DMS79 treated with DMSO at 0.1 percent for 48 hours (cell line): Measurements from ENCODE around the gene PHLPP2.
A peak's percentile ranks its signal among the peaks of the same experiment; 100 is the strongest.

Experiments used
- DNase-seq: peaks from one replicate; lab custom pipeline; 2025; lab: John Stamatoyannopoulos, UW

The PHLPP2 gene

GRCh38 chr16:71669926-71670536, 54.5 kb downstream of the PHLPP2 start:
- no peak for DNase-seq

- no peak for DNase-seq
These were observed 57.4 kb downstream of the PHLPP2 start for GRCh38 chr16:71666928-71667707.

DNA sequence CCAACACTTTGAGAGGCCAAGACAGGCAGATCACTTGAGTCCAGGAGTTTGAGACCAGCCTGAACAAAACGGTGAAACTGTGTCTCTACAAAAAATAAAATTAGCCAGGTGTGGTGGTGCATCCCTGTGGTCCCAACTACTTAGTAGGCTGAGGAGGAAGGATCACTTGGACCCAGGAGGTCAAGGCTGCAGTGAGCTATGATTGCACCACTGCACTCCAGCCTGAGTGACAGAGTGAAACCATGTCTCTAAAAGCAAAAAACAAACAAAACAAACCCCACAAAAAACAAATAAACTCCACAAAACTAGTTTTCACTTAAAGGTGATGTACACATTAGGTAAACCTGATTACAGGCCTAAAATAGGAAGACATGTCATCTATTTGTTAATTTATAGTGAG, 58.2 kb downstream of the PHLPP2 start:
- no peak for DNase-seq

DNA sequence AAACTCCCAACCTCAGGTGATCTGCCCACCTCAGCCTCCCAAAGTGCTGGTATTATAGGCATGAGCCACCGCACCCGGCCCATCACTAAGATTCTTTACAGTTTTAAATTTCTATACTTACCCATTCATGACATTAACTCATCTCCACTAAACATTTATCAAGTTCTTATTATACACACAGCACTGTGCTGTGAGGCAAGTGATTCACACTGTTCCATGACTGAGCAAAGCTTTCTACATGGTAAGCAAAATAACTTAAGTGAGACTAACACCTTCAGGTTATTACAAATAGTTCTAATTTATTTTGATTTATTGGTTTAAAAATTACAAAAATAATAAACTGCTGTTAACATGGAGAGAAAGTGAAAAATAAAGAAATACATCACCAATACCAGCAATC, 65.0 kb downstream of the PHLPP2 start:
- no peak for DNase-seq

DNA sequence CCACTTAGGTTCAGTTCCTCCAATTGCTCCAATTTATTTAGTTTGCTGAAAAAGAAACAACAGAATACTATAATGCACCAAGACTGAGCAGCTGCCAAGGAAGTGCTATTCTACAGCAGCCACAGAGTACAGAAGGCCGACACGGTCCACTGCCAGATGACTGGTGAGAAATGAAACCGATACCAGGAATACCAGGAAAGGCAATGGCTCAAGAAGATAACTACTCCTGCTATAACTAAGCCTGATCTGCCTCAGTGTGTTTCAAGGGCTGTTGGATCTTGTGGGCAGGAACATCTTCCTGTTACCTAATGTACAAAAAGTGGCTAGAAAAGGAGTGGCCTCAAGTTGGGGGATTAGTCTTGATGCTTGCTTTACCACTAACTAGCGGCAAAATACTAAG, 65.7 kb downstream of the PHLPP2 start:
- peak; percentile 24 for DNase-seq

DNA sequence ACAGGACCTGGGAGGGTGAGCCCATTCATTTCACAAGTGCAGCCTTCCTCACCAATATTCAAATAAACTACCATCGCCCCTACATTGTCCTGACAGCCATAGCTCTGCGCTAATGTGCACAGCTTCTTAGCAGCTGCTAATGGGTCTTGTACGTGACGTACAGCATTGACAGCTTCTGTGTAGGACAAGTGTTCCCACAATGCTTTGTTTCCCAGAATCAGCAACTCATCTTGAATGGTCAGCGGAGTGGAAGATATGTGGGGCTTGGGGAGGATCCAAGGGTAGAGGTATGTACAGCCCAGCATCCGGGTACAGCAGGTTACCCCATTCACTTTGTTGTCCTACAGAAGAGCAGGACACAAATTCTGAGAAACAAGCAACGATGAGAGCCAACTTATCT, 74.8 kb downstream of the PHLPP2 start:
- DNase-seq = no peak

GRCh38 chr16:71648921-71649320, 75.6 kb downstream of the PHLPP2 start:
- DNase-seq = no peak

- no peak for DNase-seq
These were observed 76.3 kb downstream of the PHLPP2 start for GRCh38 chr16:71648162-71648561.

- no peak for DNase-seq
These were observed 77.1 kb downstream of the PHLPP2 start for GRCh38 chr16:71647391-71647790.

DNA sequence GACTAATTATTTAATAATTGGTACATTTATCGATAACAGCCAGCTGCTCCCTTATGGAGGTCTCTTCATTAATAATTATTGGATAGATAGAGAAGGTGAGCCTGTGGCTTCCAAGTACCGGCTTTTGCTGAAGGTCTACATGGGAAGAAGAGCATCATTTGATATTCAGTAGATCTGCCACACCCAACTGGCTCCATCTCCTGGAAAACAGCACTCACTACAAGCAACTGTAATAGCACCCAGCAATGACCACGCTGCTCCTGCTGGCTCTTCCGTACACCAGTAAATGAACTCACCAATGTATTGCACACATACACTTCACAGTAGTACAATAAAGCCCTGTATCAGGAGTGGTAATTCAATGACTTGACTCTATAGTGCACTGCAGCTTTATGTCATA, 79.1 kb downstream of the PHLPP2 start:
- DNase-seq = no peak

GRCh38 chr16:71637398-71637797, 87.1 kb downstream of the PHLPP2 start:
- no peak for DNase-seq

- DNase-seq = no peak
These were observed 88.9 kb downstream of the PHLPP2 start for GRCh38 chr16:71635632-71636031.

DNA sequence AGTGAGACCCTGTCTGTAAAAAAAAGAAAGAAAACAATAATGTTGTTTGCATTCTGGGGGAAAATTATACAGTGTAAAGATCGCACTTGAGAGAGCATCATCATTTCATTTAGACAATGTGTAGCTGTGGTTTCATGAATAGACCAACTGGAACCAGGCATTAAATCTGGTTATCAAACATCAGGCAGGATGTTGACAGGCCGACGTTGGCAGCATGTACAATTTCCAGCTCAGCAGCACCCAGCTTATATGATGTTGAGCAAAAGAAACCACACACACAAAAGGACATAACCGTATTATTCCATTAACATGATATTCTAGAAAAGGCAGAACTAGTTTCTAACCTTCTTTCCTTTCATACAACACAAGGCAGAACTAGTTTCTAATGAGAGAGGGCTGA, 92.7 kb downstream of the PHLPP2 start:
- DNase-seq = no peak

- no peak for DNase-seq
These were observed 93.7 kb downstream of the PHLPP2 start for GRCh38 chr16:71630808-71631207.

- DNase-seq = no peak
These were observed 95.1 kb downstream of the PHLPP2 start for GRCh38 chr16:71629278-71630016.

GRCh38 chr16:71628810-71629209, 95.7 kb downstream of the PHLPP2 start:
- peak; percentile 5 for DNase-seq

- no peak for DNase-seq
These were observed 96.7 kb downstream of the PHLPP2 start for GRCh38 chr16:71627731-71628181.

- no peak for DNase-seq
These were observed 97.7 kb downstream of the PHLPP2 start for GRCh38 chr16:71626858-71627213.

- peak; percentile 40 for DNase-seq
These were observed 98.3 kb downstream of the PHLPP2 start, which contains the start of gene MARVELD3 for GRCh38 chr16:71626018-71626857. Gene MARVELD3 (plus strand): TSS chr16:71626184. CDS start chr16:71626230, 46 bp downstream.

GRCh38 chr16:71625113-71625850, 99.2 kb downstream of the PHLPP2 start:
- DNase-seq = no peak

GRCh38 chr16:71623597-71623996, 100.9 kb downstream of the PHLPP2 start:
- no peak for DNase-seq
